GM23338 (cell line): ENCODE results near the gene OR7A5. TPM values are rescaled to one million over a fixed set of nuclear protein-coding genes. Genes with fewer than 3 reads are reported as not detected.

Experiments used
- ATAC-seq: fragments of 200-7000 bp; cut with Tn5 transposase; 3 replicates; pipeline ENCODE4 v1.9.1; 2020
- DNase-seq: peaks from one replicate; pipeline ENCODE4 v3.0.0-alpha.2; 2015; ENCODE audit warnings: low spot score
- H2AFZ ChIP-seq: fragments of 200-600 bp; sonication (generic); 2 replicates; pipeline ENCODE4 v1.8.0; 2016; ENCODE audit warnings: antibody characterized with exemption, mild to moderate bottlenecking, moderate library complexity
- H3F3A ChIP-seq: fragments of 200-600 bp; sonication (generic); replicated peaks from 2 replicates; pipeline ENCODE4 v1.8.0; 2017; ENCODE audit warnings: antibody characterized with exemption, mixed run types, low read depth
- H3K27ac ChIP-seq: fragments of 200-600 bp; sonication (generic); 2 replicates; pipeline ENCODE4 v1.6.1; 2016; ENCODE audit warnings: low read depth
- H3K27me3 ChIP-seq: fragments of 200-600 bp; sonication (generic); 2 replicates; pipeline ENCODE4 v1.8.0; 2016; ENCODE audit warnings: mild to moderate bottlenecking, mixed run types, moderate library complexity; ENCODE audit not compliant: insufficient read depth
- H3K36me3 ChIP-seq: fragments of 200-600 bp; sonication (generic); 2 replicates; pipeline ENCODE4 v1.8.0; 2016; ENCODE audit warnings: mild to moderate bottlenecking; ENCODE audit not compliant: insufficient read depth
- H3K4me1 ChIP-seq: fragments of 200-600 bp; sonication (generic); 2 replicates; pipeline ENCODE4 v1.8.0; 2016; ENCODE audit warnings: mild to moderate bottlenecking, moderate library complexity; ENCODE audit not compliant: insufficient read depth
- H3K4me2 ChIP-seq: fragments of 200-600 bp; sonication (generic); 2 replicates; pipeline ENCODE4 v1.7.1; 2017; ENCODE audit warnings: mixed run types
- H3K4me3 ChIP-seq: fragments of 200-600 bp; sonication (generic); 2 replicates; pipeline ENCODE4 v1.6.1; 2016; ENCODE audit warnings: mixed run types
- H3K79me2 ChIP-seq: fragments of 200-600 bp; sonication (generic); replicated peaks from 2 replicates; pipeline ENCODE4 v1.8.0; 2017; ENCODE audit warnings: mild to moderate bottlenecking; ENCODE audit not compliant: insufficient read depth
- H3K9me2 ChIP-seq: fragments of 200-600 bp; sonication (generic); 2 replicates; pipeline ENCODE4 v1.8.0; 2017; ENCODE audit not compliant: insufficient read depth
- H4K20me1 ChIP-seq: fragments of 200-600 bp; sonication (generic); replicated peaks from 2 replicates; pipeline ENCODE4 v1.8.0; 2017; ENCODE audit warnings: mild to moderate bottlenecking; ENCODE audit not compliant: insufficient read depth
- H3K27ac Mint-ChIP-seq: 2 replicates; pipeline ENCODE4 v1.8.0; 2020; ENCODE audit warnings: inconsistent platforms, mild to moderate bottlenecking, moderate library complexity, mixed read lengths
- H3K27me3 Mint-ChIP-seq: 3 replicates; pipeline ENCODE4 v1.8.0; 2022; ENCODE audit warnings: low read depth, mild to moderate bottlenecking, moderate library complexity, mixed read lengths, inconsistent platforms; ENCODE audit not compliant: insufficient read depth, poor library complexity
- H3K36me3 Mint-ChIP-seq: 3 replicates; pipeline ENCODE4 v1.8.0; 2021; ENCODE audit warnings: low read depth, mild to moderate bottlenecking, inconsistent platforms, moderate library complexity, mixed read lengths
- H3K4me1 Mint-ChIP-seq: 3 replicates; pipeline ENCODE4 v1.8.0; 2020; ENCODE audit warnings: mild to moderate bottlenecking, inconsistent platforms, mixed read lengths
- H3K4me3 Mint-ChIP-seq: 3 replicates; pipeline ENCODE4 v1.8.0; 2021; ENCODE audit warnings: moderate library complexity, mild to moderate bottlenecking, inconsistent platforms, mixed read lengths
- H3K9me3 Mint-ChIP-seq: 3 replicates; pipeline ENCODE4 v1.8.0; 2020; ENCODE audit warnings: moderate library complexity, mild to moderate bottlenecking, inconsistent platforms, mixed read lengths
- CREB1 ChIP-seq: fragments of 250-450 bp; sonication (Bioruptor Pico); IDR thresholded peaks from 2 replicates; pipeline ENCODE4 v1.5.0; 2020; ENCODE audit warnings: low read depth, mild to moderate bottlenecking, moderate library complexity
- CTCF ChIP-seq, 2 experiments: fragments of 200-600 bp in 1 of 2; sonication (generic) in 1 of 2; conservative IDR thresholded peaks; 2 replicates each; pipeline versions ENCODE4 v1.5.1 to v1.6.1; 2016 to 2017; ENCODE audit warnings: antibody characterized with exemption in 2 of 2, low read depth in 2 of 2, mild to moderate bottlenecking in 2 of 2, moderate library complexity in 1 of 2
- ETS1 ChIP-seq: IDR thresholded peaks from 2 replicates; pipeline ENCODE4 v1.6.1; 2016; ENCODE audit warnings: antibody characterized with exemption
- EZH2 ChIP-seq: fragments of 200-600 bp; sonication (generic); IDR thresholded peaks from one replicate; pipeline ENCODE4 v1.8.0; 2017; ENCODE audit warnings: antibody characterized with exemption, mild to moderate bottlenecking, low read depth; ENCODE audit not compliant: unreplicated experiment
- JUNB ChIP-seq: IDR thresholded peaks from one replicate; pipeline ENCODE4 v1.6.1; 2016; ENCODE audit warnings: antibody characterized with exemption; ENCODE audit not compliant: unreplicated experiment
- POLR2AphosphoS5 ChIP-seq: IDR thresholded peaks from 2 replicates; pipeline ENCODE4 v1.6.1; 2016; ENCODE audit warnings: antibody characterized with exemption, low read depth
- REST ChIP-seq: IDR thresholded peaks from one replicate; pipeline ENCODE4 v1.6.1; 2018; ENCODE audit warnings: antibody characterized with exemption; ENCODE audit not compliant: unreplicated experiment
- STAT1 ChIP-seq: IDR thresholded peaks from one replicate; pipeline ENCODE4 v1.6.1; 2016; ENCODE audit warnings: antibody characterized with exemption; ENCODE audit not compliant: unreplicated experiment
- ZNF462 ChIP-seq: fragments of 250-450 bp; sonication (Bioruptor Pico); IDR thresholded peaks from 2 replicates; pipeline ENCODE4 v1.5.0; 2020; ENCODE audit warnings: mild to moderate bottlenecking, moderate library complexity
- polyA plus RNA-seq: library from polyadenylated mRNA; unstranded; fragments of >200 nt; fragmentation: Nextera tagmentation; extraction: Ambion mirVana; gene quantifications from 2 replicates; pipeline ENCODE4 v1.2.1, GENCODE V29; 2016
- total RNA-seq: library from RNA; depleted of rRNA; stranded (reverse); fragments of >200 nt; shearing (Covaris generic); gene quantifications from 2 replicates; pipeline ENCODE4 v1.2.3, GENCODE V29; 2014

The OR7A5 gene
- total and polyA plus RNA-seq, 2 experiments from 2014 or later, result not detected

- no peaks in the 10 kb centered on the region for H4K20me1 ChIP-seq
- no peaks in the 10 kb centered on the region for H3K27me3 ChIP-seq
- no peak overlapping the region for H3K27ac Mint-ChIP-seq
- H3K36me3 Mint-ChIP-seq, result peaks cover 14% of the 10 kb centered on the region; the same call in 2 of the 3 replicates
- no peak for DNase-seq
- H3K27me3 Mint-ChIP-seq, result peaks cover 6% of the 10 kb centered on the region
- H3K36me3 ChIP-seq, result no peaks in the 10 kb centered on the region
- no peaks in the 10 kb centered on the region for H3K9me2 ChIP-seq
- ATAC-seq, result no peak
- no peak overlapping the region for H3K4me3 ChIP-seq
- H3F3A ChIP-seq, result no peaks in the 10 kb centered on the region
- H3K4me3 Mint-ChIP-seq, result no peak overlapping the region
- no peak overlapping the region for H2AFZ ChIP-seq
- H3K4me1 ChIP-seq, result 0 out of 2 replicates have a peak, but pooled peaks cover 6% of the 10 kb centered on the region
- no peak overlapping the region for H3K4me2 ChIP-seq
- no peak overlapping the region for H3K27ac ChIP-seq
- H3K4me1 Mint-ChIP-seq, result no peaks in the 10 kb centered on the region; the same call in 2 of the 3 replicates
- peaks cover 91% of the 10 kb centered on the region for H3K9me3 Mint-ChIP-seq
- TF ChIP-seq JUNB (no peak), POLR2AphosphoS5 (no peak), EZH2 (no peak)
- no peaks in the 10 kb centered on the region for H3K79me2 ChIP-seq
Observed at GRCh38 chr19:14830702-14831101, 4.3 kb downstream of the OR7A5 start.

GRCh38 chr19:14826006-14826405 is 9.0 kb downstream of the OR7A5 start:
- H3K4me3 Mint-ChIP-seq, result no peak overlapping the region
- Histone ChIP-seq H3K36me3 (no peaks in the 10 kb centered on the region), H2AFZ (no peak overlapping the region), H3F3A (no peaks in the 10 kb centered on the region), H3K79me2 (no peaks in the 10 kb centered on the region), H3K27me3 (no peaks in the 10 kb centered on the region), H3K4me3 (no peak overlapping the region), H3K4me1 (no peaks in the 10 kb centered on the region), H4K20me1 (no peaks in the 10 kb centered on the region), H3K27ac (no peak overlapping the region), H3K9me2 (no peaks in the 10 kb centered on the region), H3K4me2 (no peak overlapping the region)
- H3K27me3 Mint-ChIP-seq, result peaks cover 11% of the 10 kb centered on the region
- peaks cover 15% of the 10 kb centered on the region; the same call in 2 of the 3 replicates for H3K36me3 Mint-ChIP-seq
- peaks cover 93% of the 10 kb centered on the region for H3K9me3 Mint-ChIP-seq
- H3K27ac Mint-ChIP-seq, result no peak overlapping the region
- no peaks in the 10 kb centered on the region for H3K4me1 Mint-ChIP-seq
- DNase-seq (no peak), ATAC-seq (no peak)
- no peak for TF ChIP-seq STAT1
- TF ChIP-seq REST, result no peak
- no peak for TF ChIP-seq CTCF (conservative IDR thresholded peaks at IDR 0.05; ENCODE audit: low read depth in 2 of 2)
- no peak for TF ChIP-seq JUNB
- TF ChIP-seq CREB1, result no peak
- no peak for TF ChIP-seq ETS1
- TF ChIP-seq POLR2AphosphoS5, result no peak
- no peak for TF ChIP-seq ZNF462 (CRISPR knock-in tag)
